K562 (cell line): ENCODE data around the gene KRTAP27-1. TPM values are rescaled to one million over a fixed set of nuclear protein-coding genes. Genes with fewer than 3 reads are reported as not detected.

Source experiments
- ATAC-seq: fragments of 200-7000 bp; cut with Tn5 transposase; 3 replicates; pipeline ENCODE4 v1.9.1; 2020; ENCODE audit warnings: moderate library complexity
- Bru-seq: library from RNA; stranded (reverse); fragments of 400-500 nt; gene quantifications from one replicate; lab custom pipeline; 2021; lab: Mats Ljungman, UMichigan
- BruChase-seq, 2 experiments: library from RNA; stranded (reverse); fragments of 400-500 nt; gene quantifications; one replicate each; lab custom pipeline; 2021; lab: Mats Ljungman, UMichigan
- BruUV-seq: library from RNA; stranded (reverse); fragments of 400-500 nt; replicated peaks from 2 replicates; lab custom pipeline; 2021; lab: Mats Ljungman, UMichigan
- CTCF ChIA-PET: fragments of 300-600 bp; formaldehyde crosslinking; extraction: SDS; loops from one replicate; lab custom pipeline; 2021; ENCODE audit warnings: low intra/inter-chr PET ratio; lab: Yijun Ruan, JAX
- POLR2A ChIA-PET: fragments of 300-600, 350-650 bp; sonication (Branson Sonifier 250); formaldehyde crosslinking; extraction: SDS; loops from one replicate; lab custom pipeline; 2021; ENCODE audit warnings: antibody characterized with exemption, inconsistent platforms; lab: Yijun Ruan, JAX
- DNase-seq, 4 experiments: peaks; one replicate each; pipeline versions ENCODE4 v3.0.0 to v3.0.0-alpha.2; 2011 to 2018; ENCODE audit warnings: low spot score in 3 of 4, mixed read lengths in 3 of 4; ENCODE audit errors: extremely low read depth in 1 of 4
- FAIRE-seq: peaks from 2 replicates; lab custom pipeline; 2011; peaks lifted over from hg19 to GRCh38; lab: Jason Lieb, UNC
- H2AFZ ChIP-seq: 2 replicates; pipeline ENCODE4 v1.6.0; 2011; ENCODE audit warnings: low read depth, low read length, control low read depth, inconsistent platforms
- H3K27ac ChIP-seq: fragments of 200-600 bp; 3 replicates; pipeline ENCODE4 v1.8.0; 2011; ENCODE audit warnings: low read depth, mild to moderate bottlenecking, control low read depth, inconsistent platforms, low read length, moderate library complexity, mixed read lengths; ENCODE audit errors: extremely low read depth
- H3K27me3 ChIP-seq, 2 experiments: fragments of 300-600 bp in 1 of 2; 2 replicates in 1 of 2; 3 replicates in 1 of 2; pipeline versions ENCODE4 v1.6.0 to v1.8.0; 2011; ENCODE audit warnings: inconsistent platforms in 2 of 2, low read length in 2 of 2, mild to moderate bottlenecking in 1 of 2, mixed read lengths in 1 of 2, moderate library complexity in 1 of 2; ENCODE audit not compliant: control insufficient read depth in 2 of 2, insufficient read depth in 2 of 2
- H3K36me3 ChIP-seq: fragments of 300-600 bp; 3 replicates; pipeline ENCODE4 v1.8.0; 2011; ENCODE audit warnings: mild to moderate bottlenecking, low read length, inconsistent platforms; ENCODE audit not compliant: control insufficient read depth, insufficient read depth
- H3K4me1 ChIP-seq, 2 experiments: fragments of 200-600 bp in 1 of 2; replicated peaks in 1 of 2; 2 replicates in 1 of 2; 3 replicates in 1 of 2; pipeline versions ENCODE4 v1.5.1 to v1.8.0; 2011; ENCODE audit warnings: inconsistent platforms in 2 of 2, low read length in 2 of 2, mild to moderate bottlenecking in 1 of 2, mixed read lengths in 1 of 2, moderate library complexity in 1 of 2; ENCODE audit not compliant: control insufficient read depth in 2 of 2, insufficient read depth in 2 of 2
- H3K4me2 ChIP-seq: 2 replicates; pipeline ENCODE4 v1.6.1; 2011; ENCODE audit warnings: low read length, control low read depth, inconsistent platforms, mixed read lengths; ENCODE audit not compliant: insufficient read depth
- H3K4me3 ChIP-seq: fragments of 200-600 bp; sonication (generic), shearing (Covaris generic); 2 replicates; pipeline ENCODE4 v1.5.1; 2016; ENCODE audit warnings: control low read depth, inconsistent platforms
- H3K79me2 ChIP-seq: fragments of 200-600 bp; 3 replicates; pipeline ENCODE4 v1.8.0; 2011; ENCODE audit warnings: low read length, inconsistent platforms; ENCODE audit not compliant: control insufficient read depth, insufficient read depth
- H3K9ac ChIP-seq, 2 experiments: 2 replicates each; pipeline versions ENCODE4 v1.6.0 to v1.6.1; 2011; ENCODE audit warnings: low read depth in 2 of 2, low read length in 2 of 2, control low read depth in 1 of 2, inconsistent platforms in 1 of 2, mild to moderate bottlenecking in 1 of 2, mixed read lengths in 1 of 2; ENCODE audit not compliant: insufficient read depth in 1 of 2
- H3K9me1 ChIP-seq: one replicate; pipeline ENCODE4 v1.6.0; 2011; ENCODE audit warnings: inconsistent platforms, mild to moderate bottlenecking, low read length, moderate library complexity; ENCODE audit not compliant: control insufficient read depth, insufficient read depth
- H3K9me3 ChIP-seq: replicated peaks from 2 replicates; pipeline ENCODE4 v1.5.1; 2011; ENCODE audit warnings: low read depth, low read length, inconsistent platforms; ENCODE audit not compliant: control insufficient read depth, insufficient read depth
- H4K20me1 ChIP-seq: replicated peaks from 2 replicates; pipeline ENCODE4 v1.6.1; 2011; ENCODE audit warnings: low read length, inconsistent platforms, mixed read lengths; ENCODE audit not compliant: control insufficient read depth, insufficient read depth
- NFXL1 ChIP-seq: fragments of 450-650 bp; formaldehyde crosslinking; IDR thresholded peaks from 2 replicates; pipeline ENCODE4 v1.4.0; 2021; ENCODE audit warnings: mild to moderate bottlenecking
- PPARD ChIP-seq: fragments of 250-450 bp; sonication (Bioruptor Pico); IDR thresholded peaks from 2 replicates; pipeline ENCODE4 v1.8.0; 2022; ENCODE audit warnings: inconsistent platforms, mild to moderate bottlenecking, moderate library complexity
- RFX1 ChIP-seq: fragments of 450-650 bp; IDR thresholded peaks from 2 replicates; pipeline ENCODE4 v1.6.1; 2016; ENCODE audit warnings: mild to moderate bottlenecking, moderate library complexity
- TFAM ChIP-seq: fragments of 250-450 bp; sonication (Bioruptor Pico); conservative IDR thresholded peaks from 2 replicates; pipeline ENCODE4 v1.5.0; 2021; ENCODE audit warnings: mild to moderate bottlenecking, moderate library complexity
- WHSC1 ChIP-seq: IDR thresholded peaks from one replicate; pipeline ENCODE4 v1.6.1; 2012; ENCODE audit warnings: low read length, control low read depth, inconsistent platforms
- ZNF174 ChIP-seq: fragments of 250-450 bp; sonication (Bioruptor Pico); IDR thresholded peaks from 2 replicates; pipeline ENCODE4 v1.4.0; 2020; ENCODE audit warnings: mild to moderate bottlenecking
- ZNF311 ChIP-seq: fragments of 250-450 bp; sonication (Bioruptor Pico); IDR thresholded peaks from 2 replicates; pipeline ENCODE4 v1.4.0; 2020; ENCODE audit warnings: mild to moderate bottlenecking, moderate library complexity
- WGBS: fragments of 100-300 bp; shearing (Covaris generic); methylation state at CpG from one replicate; pipeline ENCODE4 v1.1.6; 2016; ENCODE audit warnings: low coverage, mixed read lengths; ENCODE audit not compliant: insufficient coverage; ENCODE audit errors: missing lambda C conversion rate; 5-methylcytosine and 5-hydroxymethylcytosine counted together
- in situ Hi-C: fragments of 300-500 bp; cut with MboI; formaldehyde crosslinking; loops from 4 replicates; pipeline ENCODE4 v1.15.0; 2018; ENCODE audit warnings: inconsistent platforms, mixed read lengths
- intact Hi-C: fragments of 100-400 bp; cut with micrococcal nuclease; formaldehyde crosslinking; loops from 2 replicates; pipeline ENCODE4 v1.14.2; 2022
- long read RNA-seq, 3 experiments: library from polyadenylated mRNA in 2 of 3; library from RNA in 1 of 3; unstranded in 2 of 3; stranded (forward) in 1 of 3; transcript quantifications; one replicate each; pipeline ENCODE4 v2.0.0, GENCODE V29; 2019 to 2022
- polyA minus RNA-seq, 3 experiments: library from RNA; depleted of rRNA, polyadenylated mRNA; stranded (reverse); fragments of >200 nt; gene quantifications; 2 replicates each; pipeline ENCODE4 v1.2.3, GENCODE V29; 2011
- polyA plus RNA-seq, 8 experiments: library from polyadenylated mRNA; depleted of rRNA in 4 of 8; stranded (reverse) in 5 of 8; unstranded in 3 of 8; fragments of >200 nt; fragmentation: Nextera tagmentation in 2 of 8; fragmentation: Illumina TruSeq in 1 of 8; extraction: Ambion mirVana in 2 of 8; extraction: Trizol in 1 of 8; gene quantifications; 2 replicates each; pipeline versions ENCODE4 v1.2.1 to v1.2.3, GENCODE V29; 2011 to 2014; ENCODE audit warnings: inconsistent platforms in 1 of 8, missing spikeins in 1 of 8
- total RNA-seq, 7 experiments: library from RNA; depleted of rRNA in 6 of 7; stranded (reverse); fragments of >200 nt in 6 of 7; fragmentation: Illumina TruSeq in 2 of 7; extraction: Trizol in 2 of 7; gene quantifications; 2 replicates each; pipeline versions ENCODE4 v1.2.1 to v1.2.3, GENCODE V29; 2011 to 2021; ENCODE audit warnings: low replicate concordance in 1 of 7
- TF ChIP-seq, protein P1 (sequence below): fragments of 200-600 bp; sonication (generic); IDR thresholded peaks from one replicate; pipeline ENCODE4 v1.6.1; 2012; ENCODE audit warnings: mild to moderate bottlenecking, low read depth, low read length, inconsistent platforms

The KRTAP27-1 gene
- total RNA-seq (2011; cell fraction: chromatin; rRNA removed; ENCODE audit: low replicate concordance) = not detected in 2 replicates
- total RNA-seq (2011; cell fraction: nucleolus; rRNA removed) = not detected in 2 replicates
- not detected in 2 replicates for total RNA-seq (2011; cell fraction: nucleoplasm; rRNA removed)
- not detected in 2 replicates for total RNA-seq (2014; rRNA removed)
- not detected in 2 replicates for total RNA-seq (2014; rRNA removed; fragmentation: Illumina TruSeq; extraction: Trizol)
- total RNA-seq (2015; rRNA removed; fragmentation: Illumina TruSeq; extraction: Trizol) = not detected in 2 replicates
- not detected in 2 replicates for total RNA-seq (2021)
- polyA plus RNA-seq (2011; rRNA removed) = not detected in 2 replicates
- polyA plus RNA-seq (2011; cell fraction: cytosol; rRNA removed) = not detected in 2 replicates
- not detected in 2 replicates for polyA plus RNA-seq (2011; cell fraction: nucleus; rRNA removed)
- not detected in 2 replicates for polyA plus RNA-seq (2012)
- polyA plus RNA-seq (2014; fragmentation: Illumina TruSeq; extraction: Trizol) = not detected in 2 replicates
- polyA plus RNA-seq (2014; fragmentation: Nextera tagmentation; extraction: Ambion mirVana) = not detected
- not detected in 2 replicates for polyA plus RNA-seq (2014; rRNA removed)
- polyA minus RNA-seq (2011; rRNA and poly(A)+ RNA removed) = not detected in 2 replicates
- not detected in 2 replicates for polyA minus RNA-seq (2011; cell fraction: cytosol; rRNA and poly(A)+ RNA removed)
- not detected in 2 replicates for polyA minus RNA-seq (2011; cell fraction: nucleus; rRNA and poly(A)+ RNA removed)
- not detected for Bru-seq, nascent RNA
- not detected for BruChase-seq, experiment 1, labeled RNA remaining after a 2-hour chase
- not detected for BruChase-seq, experiment 2, labeled RNA remaining after a 6-hour chase
- long read RNA-seq, experiment 1 = 0 reads
- long read RNA-seq, experiment 2 = 0 reads
- long read RNA-seq, experiment 3 = 0 reads

DNA sequence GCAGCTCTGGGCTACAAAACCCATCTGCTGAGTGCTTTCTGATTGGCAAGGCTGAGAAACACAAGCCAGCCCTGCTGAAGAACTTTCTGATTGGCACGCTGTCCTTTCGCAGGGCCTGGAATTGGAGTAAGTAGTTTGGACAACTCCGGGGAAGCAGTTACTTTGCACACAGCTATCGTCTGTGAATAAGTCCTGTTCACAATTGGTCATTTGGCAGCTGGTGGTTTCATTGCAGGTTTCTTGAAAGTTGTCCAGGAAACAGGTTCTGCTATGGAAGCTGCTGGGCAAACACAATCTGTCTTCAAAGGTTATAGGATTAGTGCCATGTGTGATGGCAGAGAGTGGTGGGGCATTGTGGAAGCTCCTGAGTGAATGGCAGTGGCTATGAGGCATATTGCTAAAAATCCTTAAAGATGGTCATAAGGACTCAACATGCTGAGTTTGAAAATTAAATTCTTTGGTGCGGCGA lies at the start of gene KRTAP27-1:
KRTAP27-1 (minus strand) TSS at position 419 of the 469 bp plus-strand sequence; CDS start at position 393, 26 bp downstream.
- 0% methylated on average over 6 of the region's 6 CpGs for WGBS
- no peak for ATAC-seq
- no TSS peak for BruUV-seq
- no peak for TF ChIP-seq NFXL1
- TF ChIP-seq, protein P1, sequence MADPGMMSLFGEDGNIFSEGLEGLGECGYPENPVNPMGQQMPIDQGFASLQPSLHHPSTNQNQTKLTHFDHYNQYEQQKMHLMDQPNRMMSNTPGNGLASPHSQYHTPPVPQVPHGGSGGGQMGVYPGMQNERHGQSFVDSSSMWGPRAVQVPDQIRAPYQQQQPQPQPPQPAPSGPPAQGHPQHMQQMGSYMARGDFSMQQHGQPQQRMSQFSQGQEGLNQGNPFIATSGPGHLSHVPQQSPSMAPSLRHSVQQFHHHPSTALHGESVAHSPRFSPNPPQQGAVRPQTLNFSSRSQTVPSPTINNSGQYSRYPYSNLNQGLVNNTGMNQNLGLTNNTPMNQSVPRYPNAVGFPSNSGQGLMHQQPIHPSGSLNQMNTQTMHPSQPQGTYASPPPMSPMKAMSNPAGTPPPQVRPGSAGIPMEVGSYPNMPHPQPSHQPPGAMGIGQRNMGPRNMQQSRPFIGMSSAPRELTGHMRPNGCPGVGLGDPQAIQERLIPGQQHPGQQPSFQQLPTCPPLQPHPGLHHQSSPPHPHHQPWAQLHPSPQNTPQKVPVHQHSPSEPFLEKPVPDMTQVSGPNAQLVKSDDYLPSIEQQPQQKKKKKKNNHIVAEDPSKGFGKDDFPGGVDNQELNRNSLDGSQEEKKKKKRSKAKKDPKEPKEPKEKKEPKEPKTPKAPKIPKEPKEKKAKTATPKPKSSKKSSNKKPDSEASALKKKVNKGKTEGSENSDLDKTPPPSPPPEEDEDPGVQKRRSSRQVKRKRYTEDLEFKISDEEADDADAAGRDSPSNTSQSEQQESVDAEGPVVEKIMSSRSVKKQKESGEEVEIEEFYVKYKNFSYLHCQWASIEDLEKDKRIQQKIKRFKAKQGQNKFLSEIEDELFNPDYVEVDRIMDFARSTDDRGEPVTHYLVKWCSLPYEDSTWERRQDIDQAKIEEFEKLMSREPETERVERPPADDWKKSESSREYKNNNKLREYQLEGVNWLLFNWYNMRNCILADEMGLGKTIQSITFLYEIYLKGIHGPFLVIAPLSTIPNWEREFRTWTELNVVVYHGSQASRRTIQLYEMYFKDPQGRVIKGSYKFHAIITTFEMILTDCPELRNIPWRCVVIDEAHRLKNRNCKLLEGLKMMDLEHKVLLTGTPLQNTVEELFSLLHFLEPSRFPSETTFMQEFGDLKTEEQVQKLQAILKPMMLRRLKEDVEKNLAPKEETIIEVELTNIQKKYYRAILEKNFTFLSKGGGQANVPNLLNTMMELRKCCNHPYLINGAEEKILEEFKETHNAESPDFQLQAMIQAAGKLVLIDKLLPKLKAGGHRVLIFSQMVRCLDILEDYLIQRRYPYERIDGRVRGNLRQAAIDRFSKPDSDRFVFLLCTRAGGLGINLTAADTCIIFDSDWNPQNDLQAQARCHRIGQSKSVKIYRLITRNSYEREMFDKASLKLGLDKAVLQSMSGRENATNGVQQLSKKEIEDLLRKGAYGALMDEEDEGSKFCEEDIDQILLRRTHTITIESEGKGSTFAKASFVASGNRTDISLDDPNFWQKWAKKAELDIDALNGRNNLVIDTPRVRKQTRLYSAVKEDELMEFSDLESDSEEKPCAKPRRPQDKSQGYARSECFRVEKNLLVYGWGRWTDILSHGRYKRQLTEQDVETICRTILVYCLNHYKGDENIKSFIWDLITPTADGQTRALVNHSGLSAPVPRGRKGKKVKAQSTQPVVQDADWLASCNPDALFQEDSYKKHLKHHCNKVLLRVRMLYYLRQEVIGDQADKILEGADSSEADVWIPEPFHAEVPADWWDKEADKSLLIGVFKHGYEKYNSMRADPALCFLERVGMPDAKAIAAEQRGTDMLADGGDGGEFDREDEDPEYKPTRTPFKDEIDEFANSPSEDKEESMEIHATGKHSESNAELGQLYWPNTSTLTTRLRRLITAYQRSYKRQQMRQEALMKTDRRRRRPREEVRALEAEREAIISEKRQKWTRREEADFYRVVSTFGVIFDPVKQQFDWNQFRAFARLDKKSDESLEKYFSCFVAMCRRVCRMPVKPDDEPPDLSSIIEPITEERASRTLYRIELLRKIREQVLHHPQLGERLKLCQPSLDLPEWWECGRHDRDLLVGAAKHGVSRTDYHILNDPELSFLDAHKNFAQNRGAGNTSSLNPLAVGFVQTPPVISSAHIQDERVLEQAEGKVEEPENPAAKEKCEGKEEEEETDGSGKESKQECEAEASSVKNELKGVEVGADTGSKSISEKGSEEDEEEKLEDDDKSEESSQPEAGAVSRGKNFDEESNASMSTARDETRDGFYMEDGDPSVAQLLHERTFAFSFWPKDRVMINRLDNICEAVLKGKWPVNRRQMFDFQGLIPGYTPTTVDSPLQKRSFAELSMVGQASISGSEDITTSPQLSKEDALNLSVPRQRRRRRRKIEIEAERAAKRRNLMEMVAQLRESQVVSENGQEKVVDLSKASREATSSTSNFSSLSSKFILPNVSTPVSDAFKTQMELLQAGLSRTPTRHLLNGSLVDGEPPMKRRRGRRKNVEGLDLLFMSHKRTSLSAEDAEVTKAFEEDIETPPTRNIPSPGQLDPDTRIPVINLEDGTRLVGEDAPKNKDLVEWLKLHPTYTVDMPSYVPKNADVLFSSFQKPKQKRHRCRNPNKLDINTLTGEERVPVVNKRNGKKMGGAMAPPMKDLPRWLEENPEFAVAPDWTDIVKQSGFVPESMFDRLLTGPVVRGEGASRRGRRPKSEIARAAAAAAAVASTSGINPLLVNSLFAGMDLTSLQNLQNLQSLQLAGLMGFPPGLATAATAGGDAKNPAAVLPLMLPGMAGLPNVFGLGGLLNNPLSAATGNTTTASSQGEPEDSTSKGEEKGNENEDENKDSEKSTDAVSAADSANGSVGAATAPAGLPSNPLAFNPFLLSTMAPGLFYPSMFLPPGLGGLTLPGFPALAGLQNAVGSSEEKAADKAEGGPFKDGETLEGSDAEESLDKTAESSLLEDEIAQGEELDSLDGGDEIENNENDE = no peak
- TF ChIP-seq ZNF311 (CRISPR knock-in tag) = no peak
- no peak for TF ChIP-seq ZNF174 (CRISPR knock-in tag)
- no peak for TF ChIP-seq TFAM (CRISPR knock-in tag)
- no peak for TF ChIP-seq WHSC1
- TF ChIP-seq RFX1 = no peak
- TF ChIP-seq PPARD (CRISPR knock-in tag) = no peak
- TF ChIP-seq, all 486 proteins: peak for 0
- H2AFZ ChIP-seq = no peak within 1 kb of the TSS
- no peak within 1 kb of the TSS for H3K4me3 ChIP-seq
- H3K4me2 ChIP-seq = no peak within 1 kb of the TSS
- CTCF ChIA-PET = no interaction called here
- no peaks in the 10 kb centered on the region for H3K9me1 ChIP-seq
- H3K4me1 ChIP-seq = no peaks in the 10 kb centered on the region
- intact Hi-C loops (no loop called here), in situ Hi-C loops (no loop called here)
- no peaks in the 10 kb centered on the region for H3K27me3 ChIP-seq
- H3K9ac ChIP-seq = no peak within 1 kb of the TSS
- H3K9me3 ChIP-seq = no peaks in the 10 kb centered on the region
- no peak within 1 kb of the TSS for H3K27ac ChIP-seq
- DNase-seq = no peak
- H4K20me1 ChIP-seq = no peaks in the 10 kb centered on the region
- POLR2A ChIA-PET = no interaction called here
- H3K36me3 ChIP-seq = no peaks in the 10 kb centered on the region
- no peak for FAIRE-seq
- H3K79me2 ChIP-seq = no peaks in the 10 kb centered on the region
